HG03066 (cell line): ENCODE measurements around the gene SOX1.

Experiments
- ATAC-seq: cut with Tn5 transposase; IDR thresholded peaks from one replicate; pipeline ENCODE4 v1.9.1; 2021; ENCODE audit warnings: low read depth; ENCODE audit not compliant: unreplicated experiment

SOX1 gene

GRCh38 chr13:112067116-112067741 is at the start of gene SOX1:
Gene SOX1, plus strand, starts transcription at chr13:112067149. Its CDS starts 510 bp downstream, at chr13:112067659.
- ATAC-seq = no peak

DNA sequence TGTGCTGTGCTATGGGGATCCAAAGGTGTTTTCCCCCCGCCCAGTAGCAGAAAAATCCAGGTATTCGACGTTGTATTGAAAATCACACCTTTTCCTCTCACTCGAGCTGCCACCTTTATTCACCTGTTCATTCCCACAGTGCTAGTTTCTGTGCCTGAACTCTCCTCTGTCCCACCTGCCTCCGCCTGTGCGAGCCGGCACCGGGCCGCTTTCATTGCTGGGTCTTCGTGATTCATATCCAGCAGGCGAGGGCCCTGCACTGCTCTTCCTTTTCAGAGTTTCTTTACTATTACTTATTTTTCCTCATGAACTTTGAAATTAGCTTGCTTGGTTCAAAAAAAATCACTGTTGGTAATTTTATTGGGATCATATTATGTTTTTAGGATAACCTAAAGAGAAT is 42.4 kb upstream of the SOX1 start:
- no peak for ATAC-seq

DNA sequence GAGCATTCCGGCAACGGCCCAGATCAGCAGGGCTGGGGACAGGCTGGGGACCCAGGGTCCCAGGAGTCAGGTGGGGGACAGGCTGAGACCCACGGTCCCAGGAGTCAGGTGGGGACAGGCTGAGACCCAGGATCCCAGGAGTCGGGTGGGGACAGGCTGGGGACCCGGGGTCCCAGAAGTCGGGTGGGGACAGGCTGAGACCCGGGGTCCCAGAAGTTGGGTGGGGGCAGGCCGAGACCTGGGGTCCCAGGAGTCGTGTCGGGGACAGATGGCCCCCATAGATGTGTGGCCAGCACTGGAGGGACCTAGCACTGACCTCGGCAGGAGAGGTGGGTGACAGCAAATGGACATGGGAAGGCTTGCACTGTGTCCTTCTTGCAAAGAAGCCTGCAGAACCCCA is 39.7 kb upstream of the SOX1 start:
- no peak for ATAC-seq

DNA sequence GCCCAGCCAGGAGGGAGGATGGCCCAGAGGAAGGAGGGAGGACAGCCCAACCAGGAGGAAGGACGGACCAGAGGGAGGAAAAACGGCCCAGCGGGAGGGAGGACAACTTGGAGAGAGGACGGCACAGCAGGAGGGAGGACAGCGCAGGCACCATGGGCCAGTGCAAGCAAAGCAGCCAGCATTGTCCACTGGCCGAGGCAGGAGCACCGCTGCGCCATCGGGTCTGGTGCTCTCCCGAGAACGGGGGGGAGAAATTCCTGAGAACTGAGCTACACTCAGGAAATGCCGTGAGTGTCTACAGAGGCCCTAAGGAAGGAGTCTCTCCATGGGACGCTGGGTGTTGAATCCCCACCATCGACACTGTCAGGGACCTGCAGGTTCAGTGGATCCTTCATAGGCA is 38.5 kb upstream of the SOX1 start:
- ATAC-seq = no peak

DNA sequence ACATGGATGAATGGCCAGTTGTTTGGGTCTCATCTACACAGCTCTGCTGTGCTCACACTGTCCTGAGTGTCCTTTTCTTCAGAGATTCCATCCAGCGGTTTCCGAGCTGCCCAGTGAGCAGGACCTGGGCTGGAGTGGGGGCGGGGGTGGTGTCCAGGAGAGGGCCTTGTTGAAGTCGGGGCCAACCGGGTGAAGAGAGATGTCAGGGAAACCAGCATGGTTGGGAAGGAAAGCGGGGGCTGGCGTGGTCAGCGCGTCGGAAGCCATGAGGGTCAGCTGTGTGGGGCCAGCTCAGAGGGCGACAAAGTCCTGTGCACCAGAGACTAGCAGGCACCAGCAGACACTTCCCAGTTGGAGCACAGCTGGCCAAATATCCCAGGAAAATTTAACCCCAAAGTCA is 37.8 kb upstream of the SOX1 start:
- no peak for ATAC-seq

DNA sequence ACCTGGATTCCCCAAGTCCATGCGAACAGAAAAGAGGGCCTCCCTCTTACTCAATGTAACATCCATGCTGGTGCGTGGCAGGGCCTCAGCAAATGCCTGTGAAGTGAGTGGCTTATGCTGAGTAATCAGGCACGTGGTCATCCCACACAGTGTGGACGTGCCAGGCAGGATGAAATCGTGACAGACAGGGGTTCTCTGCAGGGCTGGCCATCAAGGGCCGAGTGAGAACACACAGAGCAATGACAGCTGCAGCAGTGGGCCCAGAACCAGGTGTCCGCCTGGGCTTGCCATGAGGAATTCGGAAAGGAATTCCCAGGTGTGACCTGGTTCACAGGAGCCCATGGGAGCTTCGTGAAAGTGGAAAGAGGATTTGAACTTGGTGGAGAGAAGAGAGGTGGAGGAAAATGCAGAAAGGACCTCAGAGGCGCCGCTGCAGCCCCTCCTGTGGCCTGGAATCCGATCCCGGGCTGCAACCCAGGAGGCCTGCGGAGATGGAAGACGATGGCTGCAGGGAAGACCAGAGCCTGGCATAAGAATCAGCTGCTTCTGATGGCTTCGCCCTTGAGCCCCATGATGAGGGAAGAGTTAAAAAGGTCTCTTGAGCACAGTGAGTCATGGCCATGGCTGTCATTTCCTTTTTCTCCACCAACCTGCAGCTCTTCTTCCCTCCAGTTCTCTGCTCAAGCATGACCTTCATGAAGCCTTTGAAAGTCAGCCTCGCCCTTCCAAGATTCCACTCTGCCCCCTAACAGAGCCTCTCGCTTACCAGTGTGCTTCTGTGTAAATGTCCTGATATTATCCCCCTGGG is 34.6 kb upstream of the SOX1 start:
- no peak for ATAC-seq

DNA sequence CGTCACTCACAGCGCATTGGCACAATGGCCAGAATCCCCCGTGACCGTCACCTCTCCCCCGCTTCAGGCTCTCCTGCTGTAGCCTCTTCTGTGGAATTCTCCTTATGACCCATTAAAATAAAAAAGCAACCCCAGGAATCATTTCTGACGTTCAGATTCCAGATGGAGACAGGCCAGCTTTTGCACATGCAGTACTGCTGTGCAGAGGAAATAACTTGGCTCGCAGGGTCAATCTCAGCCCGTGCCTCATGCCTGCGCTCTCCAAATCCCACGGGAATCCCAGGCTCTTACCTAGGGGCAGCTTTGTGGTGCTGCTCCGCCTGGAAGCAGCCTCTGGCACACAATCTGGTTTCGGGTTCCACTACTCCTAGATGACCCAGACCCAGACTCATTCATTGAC is 32.7 kb upstream of the SOX1 start:
- no peak for ATAC-seq

DNA sequence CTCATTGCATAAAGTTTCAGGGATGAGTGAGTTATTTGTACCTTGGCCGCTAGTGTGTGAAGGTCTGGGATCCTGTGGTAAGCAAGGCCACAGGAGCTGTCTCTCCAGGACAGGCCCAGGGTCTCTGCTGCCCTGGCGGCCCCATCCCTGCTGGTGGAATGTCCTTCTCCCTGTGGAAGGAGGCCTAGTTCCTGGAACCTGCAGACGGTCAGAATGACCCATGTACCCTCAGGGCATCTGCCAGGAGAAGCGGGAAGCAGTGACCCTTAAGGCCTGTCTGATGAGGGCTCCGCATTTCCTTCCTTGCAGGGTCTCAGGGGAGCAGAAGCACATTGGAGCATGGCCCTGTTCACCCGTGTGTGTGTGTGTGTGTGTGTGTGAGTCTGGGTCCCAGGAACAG is 32.1 kb upstream of the SOX1 start:
- ATAC-seq = no peak

DNA sequence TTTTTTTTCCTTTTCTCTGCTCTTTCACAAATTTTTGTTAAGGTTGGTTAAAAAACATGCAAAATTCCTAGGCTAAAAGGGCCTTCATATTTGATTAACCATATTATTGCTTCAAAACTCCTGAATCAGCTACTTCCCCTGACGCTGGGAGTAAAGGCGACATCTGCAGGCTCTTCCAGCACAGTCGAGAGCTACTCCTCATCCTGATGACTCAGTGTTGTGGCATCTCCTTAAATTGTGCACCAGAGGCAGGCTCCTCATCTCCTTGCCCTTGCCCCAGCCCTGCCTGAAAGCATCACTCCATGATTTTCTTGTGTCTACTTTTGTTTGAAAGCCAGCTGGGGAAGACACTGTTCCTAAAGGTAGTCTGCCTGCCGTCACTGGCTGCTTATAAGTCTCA is 24.5 kb upstream of the SOX1 start:
- no peak for ATAC-seq

DNA sequence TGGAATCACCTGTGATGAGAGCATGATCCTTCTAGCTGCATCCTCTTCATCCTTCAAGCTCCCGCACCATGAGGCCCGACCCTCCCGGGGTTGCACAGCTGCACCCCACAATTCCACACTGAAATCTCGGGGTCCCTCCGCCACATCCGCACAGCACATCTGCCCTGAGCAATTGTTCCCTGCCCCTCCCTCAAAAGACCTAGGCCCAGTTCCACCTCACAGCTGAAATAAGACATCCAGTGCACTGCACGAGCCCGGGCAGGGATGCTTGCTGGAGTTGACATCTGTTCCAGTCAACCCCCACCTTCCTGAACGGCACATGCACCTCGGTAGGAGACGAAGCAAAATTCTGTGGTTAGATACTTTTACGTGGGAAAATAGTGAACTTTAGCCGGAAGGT is 14.7 kb upstream of the SOX1 start:
- ATAC-seq = no peak

GRCh38 chr13:112053167-112053743 is 13.7 kb upstream of the SOX1 start:
- ATAC-seq = no peak

DNA sequence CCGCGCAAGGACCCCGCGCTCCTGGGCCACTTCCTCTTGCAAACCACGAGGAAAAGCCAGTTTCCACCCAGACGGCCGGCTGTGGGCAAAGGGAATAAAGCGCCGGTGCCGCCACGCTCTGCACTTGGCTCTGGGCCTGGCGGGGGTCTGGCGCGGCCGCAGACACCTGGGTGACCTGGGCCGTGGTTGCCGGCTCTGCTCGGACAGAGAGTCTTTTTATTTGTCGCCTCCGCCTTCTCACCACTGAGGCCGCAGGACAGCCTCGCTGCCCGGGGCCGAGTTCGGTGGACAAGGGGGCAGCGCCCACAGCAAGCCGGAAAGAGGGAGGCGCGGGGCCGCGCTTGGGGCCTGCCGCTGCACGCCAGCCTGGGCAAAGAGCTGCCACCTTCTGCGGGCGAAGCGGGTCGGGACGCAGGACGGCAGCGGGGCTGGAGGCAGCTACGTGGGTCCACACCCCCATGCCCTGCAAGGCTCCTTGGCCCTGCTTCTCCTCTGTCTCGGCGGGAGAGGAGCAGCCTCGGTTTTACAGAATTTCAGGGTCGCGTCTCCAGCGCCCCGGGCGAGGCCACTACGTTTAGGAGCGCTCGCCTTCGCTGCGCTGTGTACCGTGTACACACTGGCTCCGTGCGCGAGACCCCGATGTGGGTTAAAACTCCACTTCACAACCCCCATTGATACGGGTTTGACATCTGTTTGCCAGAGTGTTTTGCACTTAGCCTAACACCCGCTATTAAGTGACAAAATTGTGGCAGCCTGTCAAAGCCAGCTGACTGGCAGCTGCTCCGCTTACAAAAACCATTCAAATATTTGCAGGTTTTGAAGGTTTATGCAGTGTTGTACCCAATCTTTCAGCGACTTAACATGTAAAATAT is 13.0 kb upstream of the SOX1 start:
- no peak for ATAC-seq

GRCh38 chr13:112054616-112055015 is 12.3 kb upstream of the SOX1 start:
- no peak for ATAC-seq

DNA sequence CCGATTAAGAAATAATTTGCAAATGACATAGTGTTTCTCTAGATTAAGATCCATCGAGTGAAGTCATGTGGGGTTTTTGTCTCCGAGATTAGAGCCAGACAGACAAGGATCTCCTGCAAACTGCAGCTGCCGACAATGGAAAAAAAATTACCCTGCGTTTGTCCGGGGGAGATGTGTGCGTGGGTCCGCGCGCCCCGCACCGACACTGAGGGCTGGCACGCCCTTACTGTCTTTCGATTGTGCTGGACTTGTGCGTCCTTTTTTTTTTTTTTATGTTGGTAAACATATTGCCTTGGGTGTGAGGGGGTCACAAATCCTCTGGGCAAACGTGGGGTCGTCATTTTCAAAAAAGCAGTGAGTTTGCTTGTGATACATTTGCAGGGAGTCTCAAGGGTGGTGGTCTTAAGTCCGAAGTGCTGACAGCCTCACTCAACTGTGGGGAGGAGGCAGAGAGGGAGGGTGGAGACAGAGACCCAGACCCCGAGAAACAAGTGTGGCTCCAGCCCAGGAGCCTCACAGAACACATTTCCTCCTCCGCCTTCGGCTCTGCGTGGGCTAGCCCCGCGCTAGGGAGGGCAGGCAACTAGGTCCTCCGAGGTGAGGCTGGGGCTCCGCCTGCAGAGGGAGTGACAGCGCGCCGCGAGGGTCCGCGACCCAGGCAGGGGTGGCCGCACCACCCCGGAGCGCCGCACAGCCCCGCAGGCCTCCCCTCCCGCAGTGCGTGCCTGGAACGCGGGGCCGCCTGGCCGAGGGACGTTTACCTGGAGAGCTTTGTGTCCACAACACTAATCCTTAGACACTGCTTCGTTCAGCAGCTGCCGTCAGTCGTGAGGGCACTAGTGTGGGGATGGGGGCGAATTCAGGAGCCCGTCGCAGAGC is 11.7 kb upstream of the SOX1 start:
- ATAC-seq = no peak

- ATAC-seq = no peak
Measured at GRCh38 chr13:112055915-112056269, 11.1 kb upstream of the SOX1 start.

DNA sequence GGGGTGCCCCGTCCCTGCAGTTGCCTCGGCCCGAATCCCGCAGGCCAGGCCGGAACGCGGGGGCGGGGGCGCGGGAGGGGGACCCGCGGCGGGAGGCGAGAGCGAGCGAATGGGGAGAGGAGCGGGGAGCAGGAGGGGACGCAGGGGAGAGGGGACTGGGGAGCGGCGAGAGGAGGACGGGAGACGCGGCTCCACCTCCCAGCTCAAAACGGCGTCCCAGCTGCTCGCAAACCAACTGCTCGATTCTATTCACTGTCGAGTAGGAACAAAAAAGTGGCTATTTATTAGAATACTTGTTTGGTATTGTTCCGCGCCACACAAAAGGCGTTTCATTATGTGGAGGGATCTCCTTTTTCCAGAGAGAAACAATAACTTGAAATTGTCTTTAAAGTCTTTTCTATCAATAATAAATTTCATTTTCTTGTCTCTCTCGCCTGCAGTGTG is 10.6 kb upstream of the SOX1 start:
- no peak for ATAC-seq

- no peak for ATAC-seq
Measured at GRCh38 chr13:112056739-112057438, 10.1 kb upstream of the SOX1 start.

GRCh38 chr13:112057439-112057735 is 9.6 kb upstream of the SOX1 start:
- ATAC-seq = no peak

DNA sequence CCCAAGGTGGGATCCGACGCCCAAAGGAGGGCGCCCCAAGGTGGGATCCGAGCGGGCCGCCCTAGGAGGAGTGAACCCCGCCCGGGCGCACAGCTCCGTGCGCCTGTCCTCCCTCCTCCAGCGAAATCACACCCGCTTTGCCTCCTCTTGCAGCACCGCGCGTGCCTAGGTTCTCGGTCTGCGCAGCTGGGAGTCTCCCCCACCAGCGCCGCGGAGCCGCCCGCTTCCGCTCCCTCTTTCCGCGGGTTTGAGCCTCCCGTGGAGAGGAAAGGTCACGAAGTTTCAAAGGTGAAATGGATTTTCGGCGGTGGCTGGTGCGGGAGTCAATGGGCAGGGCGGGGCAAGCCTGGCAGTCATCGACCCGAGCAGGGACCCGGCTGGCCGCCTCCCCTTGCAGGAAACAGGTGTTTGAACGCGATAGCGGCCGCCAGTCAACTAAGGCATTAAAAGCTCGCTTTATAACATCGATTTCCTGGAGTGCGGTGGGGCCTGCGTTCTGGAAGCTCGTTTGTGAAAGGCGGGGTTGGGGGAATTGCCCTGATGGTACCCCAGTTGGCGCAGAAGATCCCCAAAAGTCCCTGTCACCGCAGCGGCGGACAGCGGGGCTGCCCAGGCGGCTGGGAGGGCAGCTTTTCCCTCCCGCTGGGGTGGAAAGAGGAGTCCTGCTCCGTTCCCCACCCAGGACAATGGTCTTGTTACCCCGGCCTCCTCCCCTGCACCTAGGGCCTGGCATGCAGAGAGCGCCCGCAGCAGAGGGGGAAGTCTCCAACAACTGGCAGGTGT is 9.0 kb upstream of the SOX1 start:
- ATAC-seq = no peak
